ENCODE data around the gene ZNF529.
A peak's percentile ranks its signal among the peaks of the same experiment; 100 is the strongest.
"Not testable (repeated sequence)": the region's sequence is repeated elsewhere in the genome, so short reads cannot be mapped to it uniquely, and the experiment has no call there.

ZNF529 gene

DNA sequence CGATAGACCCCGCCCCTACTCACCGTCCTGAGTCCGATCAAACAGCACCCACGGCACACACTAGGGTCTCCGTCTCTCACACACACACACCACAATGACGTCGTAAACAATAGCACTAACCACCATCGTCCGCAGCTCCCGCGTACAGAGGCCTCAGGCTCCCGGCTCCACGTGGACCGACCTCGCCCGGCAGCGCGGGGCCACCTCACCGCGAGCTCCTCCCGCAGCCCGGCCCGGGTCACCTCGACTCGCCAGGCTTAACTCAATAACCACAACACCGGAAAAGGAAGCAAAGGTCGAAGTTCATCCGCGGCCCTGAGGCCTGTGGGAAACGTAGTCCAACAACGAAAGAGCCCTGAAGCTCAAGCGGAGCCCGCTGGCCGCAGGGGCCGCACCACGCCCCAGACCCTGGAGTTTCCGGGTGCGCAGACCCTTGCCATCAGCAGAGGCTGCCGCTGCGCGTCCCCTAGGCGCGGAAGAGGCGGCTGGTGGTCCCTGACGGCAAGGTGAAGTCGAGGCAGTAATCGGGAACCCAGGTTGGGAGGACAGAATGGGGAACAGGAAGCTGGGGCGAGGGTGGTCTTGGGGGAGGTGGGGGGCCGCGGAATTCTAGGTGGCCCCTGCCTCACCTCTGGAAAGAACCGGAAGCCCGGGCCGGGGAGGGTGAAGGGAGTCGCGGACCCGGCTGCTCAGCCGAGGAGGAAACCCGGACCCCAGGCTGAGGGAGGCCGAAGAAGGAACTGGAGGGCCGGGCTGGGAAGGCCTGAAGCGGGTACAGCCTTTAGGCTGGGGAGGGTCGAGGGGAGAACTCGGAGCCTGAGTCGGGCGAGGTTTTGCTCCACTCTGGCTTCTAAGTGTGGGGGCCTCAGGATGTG lies at the start of gene ZNF529:
TSS of gene ZNF529 (minus strand) at position 273 of the 875 bp plus-strand sequence. CDS start 946 bp downstream, outside the sequence.
- DNase-seq = peak; percentile 86 to 91 (median 88)

GRCh38 chr19:36605877-36606478 lies 32.9 kb upstream of the ZNF529 start:
- peak in 1 of 3 experiments; percentile 15 for DNase-seq

- peak; percentile 58 to 86 (median 66) for DNase-seq
Measured at GRCh38 chr19:36605101-36605876, 32.2 kb upstream of the ZNF529 start, which contains the start of gene ZNF382. Gene ZNF382, plus strand, starts transcription at chr19:36605313. Its CDS starts 4,602 bp downstream, at chr19:36609915.

GRCh38 chr19:36604656-36605100 lies 31.6 kb upstream of the ZNF529 start:
- peak; percentile 56 to 58 (median 57) for DNase-seq

- not testable (repeated sequence) for DNase-seq
Measured at GRCh38 chr19:36602681-36603080, 29.6 kb upstream of the ZNF529 start.

GRCh38 chr19:36579255-36579654 lies 6.2 kb upstream of the ZNF529 start:
- DNase-seq = no peak

- DNase-seq = no peak
Measured at GRCh38 chr19:36577271-36577996, 4.3 kb upstream of the ZNF529 start.

GRCh38 chr19:36574741-36575140 lies 1.6 kb upstream of the ZNF529 start:
- DNase-seq = no peak

GRCh38 chr19:36573895-36574720 lies 1.0 kb upstream of the ZNF529 start:
- DNase-seq = peak in 1 of 3 experiments; percentile 53

DNA sequence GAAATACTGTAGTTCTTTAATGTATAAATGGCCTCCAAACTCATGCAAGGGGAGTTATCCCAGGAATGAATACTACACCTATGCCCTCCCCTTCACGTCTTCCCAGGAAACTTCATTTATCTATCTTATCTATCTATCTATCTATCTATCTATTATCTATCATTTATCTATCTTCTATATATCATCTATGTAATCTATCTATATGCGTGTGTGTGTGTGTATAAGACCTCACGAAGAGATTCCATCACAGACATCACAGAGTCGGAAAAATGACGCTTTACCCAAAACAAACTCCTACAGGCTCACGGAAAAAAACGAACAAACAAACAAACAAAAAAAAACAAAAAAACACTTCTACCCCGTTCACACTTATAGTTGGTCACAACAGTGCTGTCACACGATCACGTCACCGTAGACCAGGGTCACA lies 486 bp downstream of the ZNF529 start:
- DNase-seq = no peak

- DNase-seq = no peak
Measured at GRCh38 chr19:36564391-36564790, 8.7 kb downstream of the ZNF529 start.

- DNase-seq = peak in 1 of 3 experiments; percentile 22
Measured at GRCh38 chr19:36547001-36547732, 25.9 kb downstream of the ZNF529 start.

DNA sequence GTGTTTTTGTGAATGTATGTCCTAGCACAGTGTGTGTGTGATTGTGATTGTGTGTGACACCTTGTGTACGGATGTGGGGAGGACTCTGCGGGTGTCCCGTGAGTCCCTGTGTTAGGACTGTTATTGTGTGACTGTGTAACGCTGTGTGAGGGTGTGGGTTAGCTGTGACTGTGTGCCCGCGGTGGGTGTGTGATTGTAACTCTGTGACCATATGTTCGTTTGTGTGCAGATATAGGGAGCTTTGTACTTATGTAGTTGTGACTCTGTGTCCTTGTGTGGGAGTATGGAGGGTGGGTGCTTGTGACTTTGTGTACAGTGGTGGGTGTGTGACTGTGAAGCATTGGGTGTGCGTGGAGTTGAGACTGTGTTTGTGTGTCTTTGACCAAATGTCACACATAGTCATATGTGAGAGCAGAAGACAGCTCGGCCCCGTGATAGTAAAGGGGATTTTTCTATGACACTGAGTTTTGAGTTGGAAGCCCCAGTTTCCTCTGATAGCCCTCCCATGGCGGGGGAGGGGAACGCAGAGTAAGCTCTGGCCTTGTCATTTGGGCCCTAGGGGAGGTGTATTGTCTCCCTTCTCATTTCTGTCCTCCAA lies 44.1 kb downstream of the ZNF529 start:
- DNase-seq = no peak

DNA sequence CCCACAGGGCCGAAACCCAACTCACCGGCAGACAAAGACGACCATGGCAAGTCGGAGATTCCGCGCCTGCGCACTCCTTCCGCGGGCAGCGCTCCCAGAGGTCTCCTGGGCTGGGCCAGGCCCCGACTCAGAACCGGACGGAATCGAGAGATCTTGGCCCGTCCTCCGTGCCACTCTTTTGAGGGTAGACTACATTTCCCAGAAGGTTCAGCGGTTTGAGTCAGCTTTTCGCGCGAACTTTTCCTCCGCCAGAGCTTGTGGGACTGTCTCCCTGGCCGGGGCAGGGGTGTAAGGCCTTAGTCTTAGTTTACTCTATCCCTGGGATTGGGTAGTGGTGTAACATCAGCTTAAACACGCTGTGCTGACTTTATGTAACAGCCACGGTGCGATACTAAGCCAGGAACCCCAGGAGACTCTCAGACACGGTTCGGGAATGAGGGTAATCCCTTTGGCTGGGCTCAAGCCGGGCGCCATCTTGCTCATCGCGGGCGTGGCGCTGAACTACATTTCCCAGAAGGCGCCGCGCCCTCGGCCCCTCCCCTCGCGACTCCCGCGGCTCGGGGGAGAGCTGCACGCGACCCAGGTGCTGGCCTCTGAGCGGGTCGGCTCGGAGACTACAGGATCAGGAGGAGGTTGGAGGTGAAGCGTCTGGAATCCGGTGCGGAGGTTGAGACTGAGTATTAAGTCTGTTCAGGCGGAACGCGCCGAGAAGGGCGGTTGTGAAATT lies 44.7 kb downstream of the ZNF529 start, which contains the start of gene ZNF260:
TSS of gene ZNF260 (minus strand) at position 78 of the 727 bp plus-strand sequence. CDS start 13,033 bp downstream, outside the sequence.
- peak; percentile 96 to 97 (median 97) for DNase-seq

DNA sequence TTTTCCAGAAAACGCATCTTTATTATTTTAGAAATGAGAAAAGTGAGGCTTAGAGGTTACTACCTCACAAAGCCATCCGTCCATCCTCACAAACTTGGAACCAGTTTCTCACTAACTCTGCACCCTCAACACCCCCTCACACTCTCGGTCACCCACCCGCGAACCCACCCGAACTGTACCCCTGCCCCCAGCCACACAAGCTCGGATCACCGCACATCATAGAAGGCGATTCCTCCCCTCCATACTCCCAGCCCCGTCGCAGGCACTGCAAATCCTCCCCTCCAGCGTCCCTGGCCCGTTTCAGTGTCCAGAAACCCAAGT lies 45.3 kb downstream of the ZNF529 start:
- no peak for DNase-seq

DNA sequence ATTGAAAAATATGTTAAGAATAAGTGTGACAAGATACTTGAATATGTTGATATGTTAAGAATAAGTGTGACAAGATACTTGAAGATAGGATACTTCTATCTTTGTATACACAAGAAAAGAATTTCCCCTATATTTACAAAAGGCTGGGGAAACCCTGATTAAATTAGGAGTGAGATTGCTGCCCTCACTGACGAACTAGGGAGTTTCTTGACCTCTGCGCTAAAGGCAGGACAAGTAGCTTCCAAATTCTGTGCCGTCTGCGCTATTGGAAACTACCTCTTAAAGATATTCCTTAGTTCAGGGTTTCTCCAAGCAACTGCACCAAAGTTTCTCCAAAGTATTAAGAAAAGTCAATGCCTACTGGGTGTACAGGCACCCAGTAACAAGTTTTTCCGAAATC lies 45.8 kb downstream of the ZNF529 start:
- DNase-seq = peak in 1 of 3 experiments; percentile 40

DNA sequence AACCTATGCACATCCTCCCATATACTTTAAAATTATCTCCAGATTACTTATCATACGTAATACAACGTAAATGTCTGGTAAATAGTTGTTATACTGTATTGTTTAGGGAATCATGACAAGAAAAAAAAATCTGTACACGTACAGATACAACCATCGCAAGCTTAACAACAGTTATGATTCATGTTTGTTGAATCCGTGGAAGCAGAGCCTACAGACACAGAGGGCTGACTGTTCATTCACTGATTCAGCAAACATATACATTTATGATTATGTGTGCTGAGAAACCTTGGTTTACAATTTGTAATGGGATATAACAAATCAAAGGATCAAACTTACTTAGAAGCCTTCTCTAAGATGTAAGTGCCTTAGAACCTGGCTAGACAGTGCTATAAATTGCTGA lies 46.5 kb downstream of the ZNF529 start:
- no peak for DNase-seq

GRCh38 chr19:36524617-36525016 lies 48.5 kb downstream of the ZNF529 start:
- no peak for DNase-seq

DNA sequence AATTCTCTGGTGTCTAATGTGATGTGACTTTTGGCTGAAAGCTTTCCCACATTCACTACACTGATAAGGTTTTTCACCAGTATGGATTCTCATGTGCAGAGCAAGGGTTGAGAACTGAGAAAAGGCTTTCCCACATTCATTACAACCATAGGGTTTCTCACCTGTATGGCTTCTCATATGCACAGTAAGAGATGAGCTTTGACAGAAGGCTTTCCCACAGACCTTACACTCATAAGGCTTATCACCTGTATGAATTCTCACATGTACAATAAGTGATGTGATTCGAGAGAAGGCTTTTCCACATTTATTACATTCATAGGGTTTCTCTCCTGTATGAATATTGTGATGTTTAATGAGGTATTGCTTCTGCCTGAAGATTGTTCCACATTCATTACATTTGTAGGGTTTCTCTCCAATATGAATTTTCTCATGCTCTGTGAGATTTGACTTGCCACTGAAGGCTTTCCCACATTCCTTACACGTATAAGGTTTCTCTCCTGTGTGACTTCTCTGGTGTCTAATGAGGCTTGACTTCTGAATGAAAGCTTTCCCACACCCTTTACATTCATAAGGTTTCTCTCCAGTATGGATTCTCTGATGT lies 59.0 kb downstream of the ZNF529 start:
- DNase-seq = peak in 1 of 3 experiments; percentile 2

Measured in NCI-H1417 (cell line).